NCI-H187 treated with DMSO at 0.1 percent for 48 hours (cell line): ENCODE results near the gene UCK1.
"Not testable (repeated sequence)": the region's sequence is repeated elsewhere in the genome, so short reads cannot be mapped to it uniquely, and the experiment has no call there.

Source experiments
- DNase-seq: peaks from one replicate; lab custom pipeline; 2025; lab: John Stamatoyannopoulos, UW

The UCK1 gene

DNA sequence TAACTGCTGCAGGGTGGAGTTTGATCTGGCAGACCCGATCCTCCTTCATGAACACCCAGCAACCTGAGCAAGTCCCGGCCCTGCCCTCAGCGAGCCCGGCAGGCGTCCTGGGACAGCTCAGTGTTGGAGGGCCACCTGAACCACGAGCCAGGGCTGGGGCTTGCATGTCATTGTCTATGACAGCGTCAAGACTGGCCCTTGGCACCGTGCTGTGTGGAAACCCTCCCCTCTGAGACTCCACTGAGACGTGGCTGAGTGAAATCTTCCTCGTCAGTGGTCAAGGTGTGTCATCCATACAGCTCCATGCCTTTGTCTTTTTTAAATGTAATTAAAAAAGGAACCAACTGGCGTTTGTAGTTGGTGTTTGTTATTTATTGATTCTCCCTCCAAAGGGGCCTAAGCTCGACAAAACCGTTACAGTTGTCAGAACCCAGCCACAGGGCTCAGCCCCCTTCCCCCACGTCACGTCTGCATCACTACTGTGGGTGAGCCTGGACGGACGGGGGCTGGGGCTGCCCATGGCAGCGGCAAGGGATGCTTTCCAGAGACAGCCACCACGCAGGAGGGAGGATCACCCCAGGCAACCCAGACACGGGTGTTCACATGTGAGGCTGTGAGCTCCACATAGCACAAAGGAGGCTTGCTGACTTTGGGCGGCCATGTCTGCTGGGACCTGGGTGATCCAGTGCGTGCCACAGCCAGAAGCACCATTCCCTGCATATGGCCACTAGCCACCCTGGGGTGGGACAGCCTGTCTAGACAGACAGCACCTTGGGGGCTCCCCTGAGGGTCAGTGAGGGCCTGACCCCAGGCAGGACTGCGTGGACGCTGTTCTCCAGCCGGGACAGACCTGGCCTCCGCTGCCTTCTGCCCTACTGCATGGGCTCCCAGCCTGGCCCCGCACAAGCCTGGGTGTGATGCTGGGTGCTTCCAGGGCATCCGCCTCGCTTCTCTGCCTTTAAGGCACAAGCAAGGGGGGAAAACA is 7.3 kb downstream of the UCK1 start:
- no peak for DNase-seq

DNA sequence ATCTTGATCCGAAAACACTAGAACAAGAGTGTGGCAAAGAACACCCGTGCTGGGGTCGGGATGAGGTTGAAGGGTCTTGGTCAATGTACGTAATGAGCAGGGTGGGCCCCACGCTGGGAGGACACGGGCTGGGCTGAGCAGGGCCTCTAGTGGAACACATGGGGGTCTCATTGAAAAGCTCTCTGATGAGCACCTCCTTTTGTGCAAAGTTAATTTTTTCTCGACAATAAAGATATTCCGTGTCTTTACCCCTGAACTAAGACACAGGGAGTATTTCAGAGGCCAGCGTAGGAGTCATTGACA is 8.0 kb downstream of the UCK1 start:
- DNase-seq: no peak

DNA sequence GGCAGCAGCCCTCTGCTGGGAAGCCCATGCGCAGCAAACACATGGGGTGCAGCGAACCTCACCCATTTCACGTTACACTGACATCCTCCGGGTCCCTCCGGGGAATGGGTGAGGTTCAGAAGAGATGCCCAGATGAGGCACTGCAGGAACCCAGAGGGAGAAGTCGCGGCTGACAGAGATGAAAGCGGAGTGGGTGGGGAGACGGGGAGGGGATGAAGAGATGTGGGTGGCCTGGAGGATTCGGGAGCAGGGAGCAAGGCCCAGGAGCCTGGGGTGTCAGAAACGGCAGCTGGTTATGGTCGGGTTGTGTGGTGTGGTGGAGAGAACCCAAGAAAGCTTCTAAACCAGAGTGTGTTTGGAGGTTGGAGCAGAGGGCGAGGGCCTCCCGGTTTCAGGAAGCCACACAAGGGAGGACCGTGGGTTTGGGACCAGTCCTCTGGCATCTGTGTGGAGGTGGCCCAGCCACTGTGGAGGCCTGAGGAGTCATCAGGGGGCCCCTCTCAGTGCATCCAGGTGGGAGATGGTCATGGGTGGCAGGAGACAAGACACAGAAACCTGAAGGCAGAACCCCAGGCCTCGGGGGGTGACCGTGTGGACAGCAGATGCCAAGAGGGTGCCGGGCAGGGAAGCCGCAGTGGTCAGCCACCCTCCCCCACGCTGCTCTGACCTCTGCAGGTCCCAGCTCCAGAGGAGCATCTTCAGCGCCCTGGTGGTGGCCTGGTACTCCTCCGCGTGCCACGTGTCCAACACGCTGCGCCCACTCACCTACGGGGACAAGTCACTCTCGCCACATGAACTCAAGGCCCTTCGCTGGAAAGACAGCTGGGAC is 8.6 kb downstream of the UCK1 start:
- no peak for DNase-seq

DNA sequence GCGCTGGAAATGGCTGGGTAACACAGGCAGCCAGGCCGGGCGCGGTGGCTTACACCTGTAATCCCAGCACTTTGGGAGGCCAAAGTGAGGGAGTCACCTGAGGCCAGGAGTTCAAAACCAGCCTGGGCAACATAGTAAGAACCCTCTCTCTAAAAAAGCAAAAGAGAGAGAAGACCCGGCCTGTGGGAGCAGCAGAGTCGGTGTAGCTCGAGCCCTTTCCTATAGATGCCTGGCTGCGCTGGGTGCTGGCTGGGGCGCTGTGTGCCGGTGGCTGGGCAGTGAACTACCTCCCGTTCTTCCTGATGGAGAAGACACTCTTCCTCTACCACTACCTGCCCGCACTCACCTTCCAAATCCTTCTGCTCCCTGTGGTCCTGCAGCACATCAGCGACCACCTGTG is 9.2 kb downstream of the UCK1 start:
- no peak for DNase-seq

DNA sequence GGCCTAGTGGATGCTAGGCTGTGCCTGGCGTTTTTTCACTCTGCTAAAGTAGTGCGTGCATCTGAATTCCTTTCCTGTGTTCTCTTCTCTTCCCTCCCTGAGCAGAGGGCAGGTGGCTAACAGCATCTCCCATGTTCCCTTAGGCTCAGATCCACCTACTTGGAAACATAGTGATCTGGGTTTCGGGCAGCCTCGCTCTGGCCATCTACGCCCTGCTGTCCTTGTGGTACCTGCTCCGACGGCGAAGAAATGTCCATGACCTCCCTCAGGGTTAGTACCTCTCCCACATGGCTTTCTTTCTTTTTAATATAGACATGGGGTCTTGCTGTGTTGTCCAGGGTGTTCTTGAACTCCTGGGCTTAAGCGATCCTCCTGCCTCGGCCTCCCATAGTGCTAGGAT is 9.9 kb downstream of the UCK1 start:
- no peak for DNase-seq

DNA sequence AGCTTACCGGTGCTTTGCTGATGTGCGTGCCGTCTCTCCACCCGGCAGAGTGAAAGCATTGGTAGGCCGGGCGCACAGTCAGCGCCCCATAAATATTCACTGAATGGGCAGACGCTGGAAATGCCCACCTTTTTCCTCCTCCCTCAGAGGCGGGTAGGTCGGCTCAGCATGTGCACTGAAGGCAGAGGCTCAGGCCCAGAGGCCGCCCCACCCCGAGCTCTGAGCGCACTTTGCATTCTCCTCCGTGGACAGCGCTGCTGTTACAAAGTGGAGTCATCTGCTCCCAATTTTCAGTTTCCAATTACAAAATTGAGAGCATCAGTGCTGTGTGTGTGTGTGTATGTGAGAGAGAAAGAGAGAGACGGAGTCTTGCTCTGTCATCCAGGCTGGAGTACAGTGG is 10.6 kb downstream of the UCK1 start:
- no peak for DNase-seq

DNA sequence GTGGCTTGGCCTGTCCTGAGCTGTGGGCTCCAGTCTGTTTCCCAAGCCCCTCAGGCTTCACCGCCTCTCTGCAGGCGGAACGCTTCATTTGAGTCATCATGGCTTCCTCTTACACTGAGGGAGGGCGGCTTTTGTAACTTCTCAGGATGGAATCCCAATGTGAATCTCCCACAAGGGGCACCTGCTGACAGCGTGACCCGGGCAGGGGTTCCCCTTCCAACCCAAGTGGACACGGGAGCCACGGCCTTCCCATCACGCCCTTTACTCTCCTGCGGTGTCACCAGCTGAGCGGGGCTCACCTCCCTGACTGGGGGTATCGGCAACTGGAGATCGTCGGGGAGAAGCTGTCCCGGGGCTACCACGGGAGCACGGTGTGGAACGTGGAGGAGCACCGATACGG is 12.5 kb downstream of the UCK1 start:
- no peak for DNase-seq

DNA sequence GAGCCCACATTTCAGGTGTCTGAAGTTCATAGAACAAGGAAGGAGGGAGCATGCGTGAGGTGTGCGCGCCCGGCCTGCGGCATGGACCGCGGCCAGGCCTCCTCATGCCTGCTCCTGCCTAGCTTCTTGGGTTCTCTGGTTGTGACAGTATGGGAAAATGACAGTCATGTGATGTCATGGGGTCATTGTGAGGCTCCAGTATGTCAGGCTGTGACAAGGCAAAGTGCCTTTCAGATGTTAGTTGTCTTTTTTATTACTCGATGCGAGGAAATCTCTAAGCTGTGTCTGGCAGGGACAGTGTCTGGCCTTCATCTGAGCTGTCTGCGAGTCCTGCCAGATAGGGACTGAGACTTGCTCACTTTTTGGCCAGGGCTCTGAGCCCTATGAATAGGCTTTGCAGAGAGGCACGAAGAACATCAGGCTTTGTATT is 13.3 kb downstream of the UCK1 start:
- no peak for DNase-seq

DNA sequence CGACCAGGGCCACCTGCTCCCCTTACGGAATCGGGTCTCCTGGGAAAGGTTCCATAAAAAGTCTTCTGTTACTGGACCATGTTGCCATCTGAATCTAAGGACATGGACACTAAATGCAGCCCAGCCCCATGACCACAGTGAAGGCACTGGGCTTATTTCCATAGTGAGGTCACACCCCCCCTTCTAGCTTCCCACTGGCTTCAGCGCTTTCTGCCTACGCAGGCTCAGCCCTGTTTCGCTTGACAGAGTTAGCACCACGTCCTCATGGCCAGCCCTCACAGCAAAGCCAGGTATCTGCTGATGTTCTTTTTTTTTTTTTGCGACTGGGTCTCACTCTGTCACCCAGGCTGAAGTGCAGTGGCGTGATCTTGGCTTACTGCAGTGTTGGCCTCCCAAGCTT is 14.1 kb downstream of the UCK1 start:
- DNase-seq: no peak

DNA sequence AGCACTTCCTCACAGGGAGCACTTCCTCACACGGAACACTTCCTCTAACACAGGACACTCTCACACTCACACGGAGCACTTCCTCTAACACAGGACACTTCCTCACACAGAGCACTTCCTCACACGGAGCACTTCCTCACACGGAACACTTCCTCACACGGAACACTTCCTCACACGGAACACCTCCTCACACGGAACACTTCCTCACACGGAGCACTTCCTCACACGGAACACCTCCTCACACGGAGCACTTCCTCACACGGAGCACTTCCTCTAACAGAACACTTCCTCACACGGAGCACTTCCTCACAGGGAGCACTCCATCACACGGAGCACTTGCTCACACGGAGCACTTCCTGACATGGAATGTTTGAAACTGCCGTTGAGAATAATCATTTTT is 15.0 kb downstream of the UCK1 start:
- DNase-seq: no peak

DNA sequence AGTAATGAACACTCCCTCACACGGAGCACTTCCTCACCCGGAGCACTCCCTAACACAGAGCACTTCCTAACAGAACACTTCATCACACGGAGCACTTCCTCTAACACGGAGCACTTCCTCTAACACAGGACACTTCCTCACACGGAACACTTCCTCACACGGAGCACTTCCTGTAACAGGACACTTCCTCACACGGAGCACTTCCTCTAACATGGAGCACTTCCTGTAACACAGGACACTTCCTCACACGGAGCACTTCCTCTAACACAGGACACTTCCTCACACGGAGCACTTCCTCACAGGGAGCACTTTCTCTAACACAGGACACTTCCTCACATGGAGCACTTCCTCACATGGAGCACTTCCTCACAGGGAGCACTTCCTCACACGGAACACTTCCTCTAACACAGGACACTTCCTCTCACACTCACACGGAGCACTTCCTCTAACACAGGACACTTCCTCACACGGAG is 15.5 kb downstream of the UCK1 start:
- DNase-seq: not testable (repeated sequence)

DNA sequence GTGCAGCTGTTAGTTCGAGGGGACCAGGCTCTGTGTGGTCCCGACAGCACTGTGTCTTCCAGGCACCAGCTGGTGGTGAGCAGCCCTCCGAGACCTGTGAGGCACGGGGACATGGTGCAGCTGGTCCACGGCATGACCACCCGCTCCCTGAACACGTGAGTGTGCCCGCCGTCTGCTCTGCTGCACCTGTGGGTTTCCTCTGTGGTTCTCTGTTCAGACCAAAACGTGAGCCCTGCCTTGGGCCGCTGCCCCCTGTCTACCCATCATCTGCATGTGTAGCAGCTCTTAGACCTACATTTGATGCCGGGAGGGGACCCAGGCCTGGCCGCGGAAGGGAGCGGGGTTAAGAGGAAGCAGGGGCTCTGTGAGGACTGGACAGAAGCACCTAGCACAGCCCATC is 17.9 kb downstream of the UCK1 start:
- DNase-seq: no peak

DNA sequence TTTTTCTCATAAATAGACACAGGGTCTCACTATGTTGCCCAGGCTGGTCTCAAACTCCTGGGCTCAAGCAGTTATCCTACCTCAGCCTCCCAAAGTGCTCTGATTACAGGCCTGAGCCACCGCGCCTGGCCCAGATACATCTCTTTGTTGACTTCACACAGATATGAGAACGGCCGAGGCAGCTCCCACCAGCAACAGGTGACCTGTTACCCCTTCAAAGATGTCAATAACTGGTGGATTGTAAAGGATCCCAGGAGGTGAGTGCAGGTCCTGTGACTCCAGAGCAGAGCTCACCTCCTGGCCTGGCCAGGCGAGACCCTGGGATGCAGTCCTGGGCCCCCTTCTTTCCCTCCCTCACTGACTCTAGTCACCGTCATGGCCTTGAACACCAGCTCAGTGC is 19.2 kb downstream of the UCK1 start:
- no peak for DNase-seq

DNA sequence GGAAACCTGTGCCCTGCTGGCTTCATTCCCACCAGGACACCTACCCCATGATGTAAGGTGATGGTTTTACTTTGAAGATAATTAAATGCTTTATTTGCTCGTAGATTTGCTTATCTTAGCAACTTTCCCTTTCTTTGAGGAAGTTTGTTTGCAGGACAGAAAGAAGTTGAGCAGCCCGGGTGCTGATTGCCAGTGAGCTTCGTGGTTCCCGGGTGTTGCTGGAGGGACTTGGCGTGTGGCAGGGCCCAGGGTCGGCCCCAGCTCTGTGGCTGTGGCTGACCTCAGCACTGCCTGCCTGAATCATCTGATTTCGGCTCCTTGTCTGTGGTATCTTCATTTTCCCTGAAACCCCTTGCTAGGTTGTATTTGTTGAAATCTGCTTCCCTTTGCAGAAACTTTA is 19.6 kb downstream of the UCK1 start:
- no peak for DNase-seq

DNA sequence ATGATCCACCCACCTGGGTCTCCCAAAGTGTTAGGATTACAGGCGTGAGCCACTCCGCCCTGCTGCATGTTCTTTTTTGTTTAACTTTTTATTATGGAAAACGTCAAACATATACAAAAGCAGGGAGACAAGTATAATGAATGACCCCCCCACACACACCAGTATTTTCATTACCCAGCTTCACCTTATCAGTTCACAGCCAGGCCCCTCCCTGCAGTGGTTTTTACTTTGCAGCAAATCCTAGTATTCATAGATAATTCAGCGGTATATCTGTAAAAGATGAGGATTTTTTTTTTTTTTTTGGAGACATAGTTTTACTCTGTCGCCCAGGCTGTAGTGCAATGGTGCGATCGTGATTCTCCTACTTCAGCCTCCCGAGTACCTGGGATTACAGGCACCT is 26.1 kb downstream of the UCK1 start:
- no peak for DNase-seq

DNA sequence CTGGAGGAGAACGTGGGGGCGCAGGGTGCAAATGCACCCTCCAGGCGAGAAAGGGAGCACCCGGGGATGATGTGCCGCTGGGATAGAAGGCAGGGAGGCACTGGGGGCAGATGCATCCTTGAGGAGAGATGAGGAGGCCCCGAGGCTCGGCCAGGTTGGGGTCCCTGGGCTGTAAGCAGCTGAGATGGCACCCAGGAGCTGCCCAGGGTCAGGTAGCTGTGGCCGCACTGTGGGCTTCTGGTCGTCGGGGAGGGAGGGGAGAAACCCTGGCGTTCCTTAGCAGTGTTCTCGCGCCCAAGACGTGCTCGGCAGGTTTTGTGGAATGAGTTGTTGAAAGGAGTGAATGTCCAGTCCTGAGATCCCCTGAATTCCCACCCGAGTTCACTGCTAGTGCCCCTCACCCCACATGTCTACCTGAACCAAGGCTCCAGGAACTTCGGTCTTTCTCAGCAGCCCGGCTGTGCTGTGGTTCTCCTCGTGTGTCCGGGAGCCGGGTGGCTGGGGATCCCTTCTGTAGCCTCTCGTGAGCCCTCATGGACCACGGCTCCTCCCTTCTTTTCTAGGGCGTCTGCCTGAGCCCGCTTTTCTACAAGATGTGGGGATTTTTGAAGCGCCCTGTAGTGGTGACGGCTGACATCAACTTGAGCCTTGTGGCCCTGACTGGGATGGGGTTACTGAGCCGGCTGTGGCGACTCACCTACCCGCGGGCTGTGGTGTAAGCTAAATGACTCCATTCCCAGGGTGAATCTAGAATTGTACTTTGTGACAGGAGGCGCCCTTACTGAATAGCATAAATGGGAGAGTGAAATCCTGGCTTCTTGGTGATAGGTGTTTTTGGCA is 27.2 kb downstream of the UCK1 start:
- no peak for DNase-seq

DNA sequence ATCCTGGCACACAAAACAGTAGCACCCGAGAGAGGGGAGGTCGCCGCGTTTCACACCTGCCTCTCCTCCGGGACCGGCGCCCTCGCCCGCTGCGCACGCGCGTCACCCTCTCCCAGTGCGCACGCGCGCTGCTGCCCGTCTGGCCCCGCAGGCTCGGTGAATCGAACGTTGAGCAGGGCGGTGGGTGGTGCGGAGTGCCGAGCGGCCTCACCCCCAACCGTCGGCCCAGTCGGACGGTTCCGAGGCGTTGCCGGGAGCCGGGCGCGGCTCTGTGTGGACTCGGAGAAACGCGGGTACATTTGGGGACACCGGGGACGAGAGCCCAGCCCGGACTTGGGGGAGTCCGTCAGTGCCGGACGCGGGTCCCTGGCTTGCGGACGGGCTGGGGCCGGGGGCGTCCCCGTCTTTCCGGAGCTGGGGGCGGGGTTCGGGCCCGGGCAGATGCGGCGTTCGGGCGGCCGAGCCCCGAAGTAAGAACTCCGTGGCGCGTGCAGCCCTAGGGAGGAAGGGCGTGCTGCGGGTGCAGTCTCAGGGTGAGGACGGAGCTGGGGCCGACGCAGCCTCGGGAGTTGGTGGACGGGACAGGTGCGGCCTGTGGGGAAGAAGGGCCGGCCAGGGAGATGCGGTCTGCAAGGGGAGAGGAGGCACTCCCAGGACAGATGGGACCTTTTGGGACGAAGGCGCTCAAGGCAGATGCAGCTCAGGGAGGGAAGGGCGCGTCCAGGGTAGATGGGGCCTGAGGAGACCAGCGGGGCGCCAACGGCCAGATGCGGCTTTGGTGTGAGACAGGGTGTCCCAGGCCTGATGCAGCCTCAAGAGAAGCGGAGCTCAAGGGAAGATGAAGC is 28.1 kb downstream of the UCK1 start, which contains the start of gene POMT1:
Gene POMT1, plus strand, starts transcription at position 138 of the 845 bp plus-strand sequence. CDS start 1,301 bp downstream, outside the sequence.
- peak; percentile 28 for DNase-seq

DNA sequence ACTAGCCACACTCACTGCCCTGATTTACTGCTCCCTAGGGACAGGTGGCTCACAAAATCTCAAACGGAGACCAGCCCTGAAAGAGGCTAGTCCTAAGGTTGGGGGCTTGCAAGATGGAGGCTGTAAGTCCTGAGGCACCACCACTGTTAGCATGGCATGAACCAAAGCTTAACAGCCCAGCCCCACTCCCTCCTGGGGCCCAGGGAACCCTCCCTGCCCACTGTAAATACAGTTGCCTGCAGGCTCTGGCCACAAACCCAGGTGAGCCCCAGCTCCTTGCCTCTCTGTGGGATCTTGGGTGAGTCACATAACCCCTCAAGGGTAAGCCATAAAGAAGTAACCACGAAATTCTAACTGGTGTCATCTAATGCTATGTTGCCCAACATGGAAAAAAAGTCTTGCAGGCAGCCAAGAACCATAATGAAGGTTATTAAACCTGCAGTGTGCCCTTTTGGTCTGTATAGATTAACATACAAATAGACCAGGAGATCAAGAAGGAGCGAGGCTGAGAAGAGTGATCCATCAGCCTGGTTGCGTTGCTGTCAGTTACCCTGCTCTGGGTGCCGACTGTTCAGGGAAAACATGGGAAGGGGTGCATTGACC is 30.0 kb downstream of the UCK1 start:
- no peak for DNase-seq

DNA sequence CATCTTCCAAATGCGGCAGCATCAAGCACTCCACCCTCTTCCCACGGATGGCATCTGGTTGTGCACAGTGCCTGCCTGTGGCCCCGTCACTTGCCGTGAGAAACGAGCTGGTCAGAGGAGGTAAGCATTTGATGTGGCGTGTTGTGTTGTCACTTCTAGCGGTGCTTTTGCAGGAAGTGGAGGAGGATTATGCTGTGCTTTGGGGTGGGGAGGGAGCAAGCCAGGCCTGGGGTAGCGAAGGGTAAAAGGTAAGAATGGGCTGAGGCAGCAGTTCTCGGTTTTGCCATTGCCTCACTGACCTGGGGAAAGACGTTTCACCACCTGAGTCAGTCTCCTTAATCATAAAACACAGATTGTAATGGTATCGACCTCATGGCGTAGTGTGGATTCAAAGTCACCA is 30.7 kb downstream of the UCK1 start:
- DNase-seq: no peak

DNA sequence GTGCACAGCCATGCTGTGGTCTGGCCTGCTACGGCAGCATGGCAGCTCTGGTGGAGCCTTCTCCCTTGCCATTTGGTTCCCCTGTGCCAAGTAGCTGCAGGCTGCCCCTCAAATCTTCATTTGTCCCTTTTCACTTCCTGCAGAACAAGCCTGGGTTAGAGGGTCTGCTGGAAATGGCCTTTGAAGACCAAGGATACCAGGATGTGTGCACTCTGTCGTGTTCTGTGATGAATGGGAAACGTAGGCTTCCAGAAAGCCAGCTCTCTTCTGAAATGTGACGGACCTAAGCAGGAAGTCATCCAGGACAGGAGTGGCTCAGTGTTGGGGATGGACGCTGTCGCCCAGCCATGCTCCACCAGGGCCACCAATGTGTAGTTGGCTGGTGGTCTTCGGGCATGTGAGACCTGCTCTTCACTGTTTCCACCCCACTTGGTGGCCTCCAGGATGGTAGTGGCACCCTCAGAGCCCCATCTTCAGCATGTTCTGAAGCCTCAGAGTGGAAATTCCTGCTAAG is 31.8 kb downstream of the UCK1 start:
- DNase-seq: no peak
